Measurements from ENCODE around the gene PRR19.
"Not testable (repeated sequence)": the region's sequence is repeated elsewhere in the genome, so short reads cannot be mapped to it uniquely, and the experiment has no call there.

The PRR19 gene

DNA sequence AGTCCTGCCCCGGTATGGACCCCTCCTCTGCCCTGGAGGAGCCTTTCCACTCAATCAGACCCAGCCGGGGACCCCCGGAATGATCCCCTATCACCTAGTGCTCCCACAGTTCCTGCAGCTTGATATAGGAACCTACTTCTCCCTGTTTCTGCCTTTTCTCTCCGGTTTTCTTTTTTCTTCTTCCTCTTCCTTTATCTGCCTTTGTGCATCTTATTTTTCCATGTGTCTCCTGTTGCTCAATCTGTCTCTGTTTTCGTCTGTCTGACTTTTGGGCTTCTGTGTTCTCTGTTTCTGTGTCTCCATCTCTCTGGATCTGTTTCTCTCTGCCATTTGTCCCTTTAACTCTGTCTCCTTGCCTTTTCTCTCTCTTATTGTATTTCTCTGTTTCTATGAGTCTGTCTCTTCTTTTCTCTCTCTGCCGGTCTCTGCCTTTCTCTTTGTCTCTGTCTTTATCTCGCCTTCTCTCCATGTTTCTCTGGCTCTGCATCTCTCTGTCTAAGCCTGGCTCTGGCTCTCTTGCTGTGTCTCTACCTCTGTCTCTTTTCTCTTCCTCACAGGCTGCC is 33.5 kb downstream of the PRR19 start:
- TF ChIP-seq CTCF (IDR thresholded peaks at IDR 0.05; ENCODE audit: insufficient read depth, missing control alignments), result no peak
- no peak for FAIRE-seq
- DNase-seq (ENCODE audit: insufficient read length, low spot score), result no peak

GRCh38 chr19:42335971-42336370 is 34.0 kb downstream of the PRR19 start:
- FAIRE-seq, result no peak
- DNase-seq (ENCODE audit: insufficient read length, low spot score), result no peak
- no peak for TF ChIP-seq CTCF (IDR thresholded peaks at IDR 0.05; ENCODE audit: insufficient read depth, missing control alignments)

DNA sequence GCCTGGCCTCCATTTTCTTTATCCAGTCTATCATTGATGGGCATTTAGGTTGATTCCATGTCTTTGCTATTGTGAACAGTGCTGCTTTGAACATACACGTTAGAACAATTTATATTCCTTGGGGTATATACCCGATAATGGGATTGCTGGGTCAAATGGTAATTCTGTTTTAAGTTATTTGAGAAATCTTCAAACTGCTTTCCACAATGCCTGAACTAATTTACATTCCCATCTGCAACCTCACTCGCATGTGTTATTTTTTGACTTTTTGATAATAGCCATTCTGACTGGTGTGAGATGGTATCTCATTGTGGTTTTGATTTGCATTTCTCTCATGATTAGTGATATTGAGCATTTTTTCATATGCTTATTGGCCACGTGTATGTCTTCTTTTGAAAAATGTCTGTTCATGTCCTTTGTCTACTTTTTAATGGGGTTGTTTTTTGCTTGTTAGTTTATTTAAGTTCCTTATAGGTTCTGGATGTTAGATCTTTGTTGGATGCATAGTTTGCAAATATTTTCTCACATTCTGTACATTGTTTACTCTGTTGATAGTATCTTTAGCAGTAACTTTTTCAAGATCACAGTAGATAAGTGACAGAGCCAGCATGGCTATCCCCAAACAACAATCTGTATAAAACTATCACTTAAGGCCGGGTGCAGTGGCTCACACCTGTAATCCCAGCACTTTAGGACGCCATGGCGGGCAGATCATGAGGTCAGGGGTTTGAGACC is 37.4 kb downstream of the PRR19 start:
- not testable (repeated sequence) for FAIRE-seq; DNase-seq (ENCODE audit: insufficient read length, low spot score)

DNA sequence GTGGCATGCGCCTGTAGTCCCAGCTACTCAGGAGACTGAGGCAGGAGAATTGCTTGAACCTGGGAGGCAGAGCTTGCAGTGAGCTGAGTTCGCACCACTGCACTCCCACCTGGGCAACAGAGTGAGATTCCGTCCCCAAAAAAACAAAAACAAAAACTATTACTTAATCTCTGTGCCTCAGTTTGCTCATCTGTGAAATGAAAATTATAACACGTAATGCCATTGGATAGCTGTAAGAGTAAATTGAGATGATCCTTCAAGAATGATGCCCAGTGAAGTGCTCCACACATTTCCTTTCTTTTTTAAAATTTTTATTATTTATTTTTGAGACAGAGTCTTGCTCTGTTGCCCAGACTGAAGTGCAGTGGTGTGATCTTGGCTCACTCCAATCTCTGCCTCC is 38.0 kb downstream of the PRR19 start:
- not testable (repeated sequence) for FAIRE-seq; DNase-seq (ENCODE audit: insufficient read length, low spot score)

DNA sequence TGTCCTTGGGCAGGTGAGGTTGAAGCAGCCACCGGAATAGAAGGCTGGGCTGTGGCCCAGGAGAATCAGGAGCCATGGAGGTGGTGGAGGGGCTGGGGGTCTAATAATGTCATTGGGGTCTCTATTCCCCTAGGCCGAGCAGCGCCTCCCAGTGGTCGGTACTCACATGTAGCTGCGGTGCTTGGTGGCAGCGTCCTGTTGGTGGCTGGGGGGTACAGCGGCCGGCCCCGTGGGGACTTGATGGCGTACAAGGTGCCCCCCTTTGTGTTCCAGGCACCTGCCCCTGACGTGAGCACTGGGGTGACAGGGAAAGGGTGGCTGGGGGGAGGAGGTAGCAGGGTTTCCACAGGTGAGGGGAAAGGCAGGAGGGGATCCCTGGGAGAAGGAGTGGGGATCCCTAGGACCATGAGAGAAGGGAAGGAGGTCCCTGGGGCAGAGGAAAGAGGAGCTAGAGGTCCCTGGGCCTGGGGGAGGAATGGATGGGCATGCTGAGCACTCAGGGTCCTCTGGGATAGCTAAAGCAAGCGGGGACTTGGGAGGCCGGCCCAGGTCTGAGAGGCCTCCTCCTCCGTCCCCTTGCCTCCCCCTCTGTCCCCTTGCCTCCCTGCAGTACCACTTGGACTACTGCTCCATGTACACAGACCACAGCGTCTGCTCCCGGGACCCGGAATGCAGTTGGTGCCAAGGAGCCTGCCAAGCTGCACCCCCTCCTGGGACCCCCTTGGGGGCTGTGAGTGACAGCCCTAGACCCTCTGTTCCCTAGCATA is 41.6 kb downstream of the PRR19 start:
- FAIRE-seq, result no peak
- DNase-seq (ENCODE audit: insufficient read length, low spot score), result no peak
- no peak for TF ChIP-seq CTCF (IDR thresholded peaks at IDR 0.05; ENCODE audit: insufficient read depth, missing control alignments)

DNA sequence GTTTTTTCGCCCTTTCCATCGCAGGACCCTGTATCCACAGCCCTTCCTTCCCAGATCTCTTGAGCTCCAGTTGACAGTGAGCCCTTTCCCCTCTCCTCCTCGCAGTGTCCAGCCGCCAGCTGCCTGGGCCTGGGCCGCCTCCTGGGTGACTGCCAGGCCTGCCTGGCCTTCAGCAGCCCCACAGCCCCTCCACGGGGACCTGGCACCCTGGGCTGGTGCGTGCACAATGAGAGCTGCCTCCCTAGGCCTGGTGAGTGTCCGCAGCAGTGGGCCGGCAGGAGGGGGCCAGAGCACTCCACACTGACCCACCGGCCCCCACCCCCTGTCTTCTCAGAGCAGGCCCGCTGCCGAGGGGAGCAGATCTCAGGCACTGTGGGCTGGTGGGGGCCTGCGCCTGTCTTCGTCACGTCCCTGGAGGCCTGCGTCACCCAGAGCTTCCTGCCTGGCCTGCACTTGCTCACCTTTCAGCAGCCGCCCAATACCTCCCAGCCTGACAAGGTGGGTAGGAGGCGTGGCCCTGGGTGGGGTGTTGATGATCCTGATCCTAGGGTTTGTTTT is 42.5 kb downstream of the PRR19 start:
- no peak for FAIRE-seq
- DNase-seq (ENCODE audit: insufficient read length, low spot score), result no peak
- no peak for TF ChIP-seq CTCF (IDR thresholded peaks at IDR 0.05; ENCODE audit: insufficient read depth, missing control alignments)

DNA sequence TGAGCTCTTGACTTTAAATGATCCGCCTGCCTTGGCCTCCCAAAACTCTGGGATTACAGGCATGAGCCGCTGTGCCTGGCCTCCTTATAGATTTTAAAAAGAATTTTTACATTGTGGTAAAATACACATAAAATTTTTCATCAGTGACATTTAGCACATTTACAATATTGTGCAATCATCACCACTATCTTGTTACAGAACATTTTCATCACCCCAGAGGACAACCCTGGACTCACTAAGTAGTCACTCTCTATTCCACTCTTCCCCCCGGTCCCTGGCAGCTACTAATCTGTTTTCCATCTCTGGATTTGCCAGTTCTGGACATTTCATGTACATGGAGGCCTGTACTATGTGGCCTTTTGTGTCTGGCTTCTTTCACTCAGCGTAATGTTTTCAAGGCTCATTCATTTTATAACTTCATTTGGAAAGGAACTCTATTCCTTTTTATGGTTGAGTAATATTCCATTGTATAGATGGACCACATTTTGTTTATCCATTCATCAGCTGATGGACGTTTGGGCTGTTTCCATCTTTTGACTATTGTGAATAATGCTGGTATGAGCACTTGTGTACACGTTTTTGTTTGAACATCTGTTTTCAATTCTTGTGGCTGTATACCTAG is 43.4 kb downstream of the PRR19 start:
- FAIRE-seq (no peak), DNase-seq (ENCODE audit: insufficient read length, low spot score) (no peak)
- no peak for TF ChIP-seq CTCF (IDR thresholded peaks at IDR 0.05; ENCODE audit: insufficient read depth, missing control alignments)

Measured in D721Med (cell line).